Subcutaneous adipose tissue (tissue), 4 donors: ENCODE data around the gene RGS9. TPM values are rescaled to one million over a fixed set of nuclear protein-coding genes. Genes with fewer than 3 reads are reported as not detected.

Source experiments
- total RNA-seq, 4 donors: library from RNA; depleted of rRNA; stranded (reverse); fragments of >200 nt; gene quantifications; one replicate each; pipeline ENCODE4 v1.1.0, GENCODE V29; 2016
- TF ChIP-seq, protein P1 (sequence below): fragments of 450-650 bp; IDR thresholded peaks from one replicate; pipeline ENCODE4 v1.5.1; 2016; ENCODE audit warnings: low read depth, mild to moderate bottlenecking, control low read depth, antibody characterized with exemption, moderate library complexity

RGS9 gene
- total RNA-seq, 4 donors from 2014 or later, result 1.5 to 7.5 (median 3.3) TPM

DNA sequence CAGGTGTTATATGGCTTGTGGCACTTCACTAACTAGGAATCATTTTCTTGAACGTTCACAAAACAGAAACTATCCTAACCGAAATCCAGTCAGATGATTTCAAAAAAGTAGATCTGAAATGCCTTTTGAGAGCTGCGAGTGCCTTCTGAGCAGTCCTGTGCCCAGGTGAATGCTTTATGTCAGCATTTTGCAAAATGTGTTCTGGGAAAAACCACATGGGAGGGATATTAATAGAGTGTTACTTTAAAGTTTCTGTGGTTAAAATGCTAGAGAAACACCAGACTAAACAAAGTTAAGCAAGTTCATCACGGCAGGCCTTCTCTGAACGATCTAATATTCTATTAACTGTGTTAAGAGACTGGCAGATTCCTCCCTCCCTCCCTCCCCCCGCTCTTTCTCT is 15.8 kb upstream of the RGS9 start:
- TF ChIP-seq, protein P1, sequence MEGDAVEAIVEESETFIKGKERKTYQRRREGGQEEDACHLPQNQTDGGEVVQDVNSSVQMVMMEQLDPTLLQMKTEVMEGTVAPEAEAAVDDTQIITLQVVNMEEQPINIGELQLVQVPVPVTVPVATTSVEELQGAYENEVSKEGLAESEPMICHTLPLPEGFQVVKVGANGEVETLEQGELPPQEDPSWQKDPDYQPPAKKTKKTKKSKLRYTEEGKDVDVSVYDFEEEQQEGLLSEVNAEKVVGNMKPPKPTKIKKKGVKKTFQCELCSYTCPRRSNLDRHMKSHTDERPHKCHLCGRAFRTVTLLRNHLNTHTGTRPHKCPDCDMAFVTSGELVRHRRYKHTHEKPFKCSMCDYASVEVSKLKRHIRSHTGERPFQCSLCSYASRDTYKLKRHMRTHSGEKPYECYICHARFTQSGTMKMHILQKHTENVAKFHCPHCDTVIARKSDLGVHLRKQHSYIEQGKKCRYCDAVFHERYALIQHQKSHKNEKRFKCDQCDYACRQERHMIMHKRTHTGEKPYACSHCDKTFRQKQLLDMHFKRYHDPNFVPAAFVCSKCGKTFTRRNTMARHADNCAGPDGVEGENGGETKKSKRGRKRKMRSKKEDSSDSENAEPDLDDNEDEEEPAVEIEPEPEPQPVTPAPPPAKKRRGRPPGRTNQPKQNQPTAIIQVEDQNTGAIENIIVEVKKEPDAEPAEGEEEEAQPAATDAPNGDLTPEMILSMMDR, result no peak

DNA sequence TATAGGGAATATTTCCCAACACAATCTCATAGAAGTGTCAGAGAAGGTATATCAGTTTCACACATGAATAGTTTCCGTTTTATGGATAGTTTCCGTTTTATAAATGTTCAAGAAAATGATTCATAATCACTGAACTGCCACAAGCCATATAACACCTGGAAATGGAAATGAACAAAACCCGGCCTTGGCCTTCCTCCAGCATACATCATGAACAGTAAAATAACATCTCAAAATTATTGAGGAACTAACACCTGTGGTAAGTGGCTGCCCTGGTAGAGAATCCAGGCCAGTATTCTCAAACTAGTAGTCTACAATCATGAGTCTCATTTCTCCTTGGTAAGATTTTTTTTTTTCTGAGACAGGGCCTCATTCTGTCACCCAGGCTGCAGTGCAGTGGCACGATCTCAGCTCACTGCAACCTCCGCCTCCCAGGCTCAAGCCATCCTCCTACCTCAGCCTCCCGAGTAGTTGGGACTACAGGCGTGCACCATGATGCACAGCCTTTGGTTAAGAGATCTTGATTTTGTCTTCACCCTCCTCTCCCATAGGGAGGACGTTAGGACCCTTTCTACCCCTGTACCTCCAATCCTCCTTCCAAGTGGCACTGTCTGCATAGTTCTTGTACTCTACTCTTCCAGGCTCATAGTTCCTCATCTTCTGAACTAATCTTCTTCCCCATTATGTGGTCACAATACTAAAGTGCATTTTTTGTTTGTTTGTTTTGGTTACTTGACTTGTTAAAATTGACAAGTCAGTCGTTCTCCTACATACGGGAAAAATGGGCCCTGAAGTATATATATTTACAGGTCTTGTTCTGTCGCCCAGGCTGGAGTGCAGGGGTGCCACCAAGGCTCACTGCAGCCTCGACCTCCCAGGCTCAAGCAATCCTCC is 15.0 kb upstream of the RGS9 start:
- TF ChIP-seq, protein P1, result no peak

DNA sequence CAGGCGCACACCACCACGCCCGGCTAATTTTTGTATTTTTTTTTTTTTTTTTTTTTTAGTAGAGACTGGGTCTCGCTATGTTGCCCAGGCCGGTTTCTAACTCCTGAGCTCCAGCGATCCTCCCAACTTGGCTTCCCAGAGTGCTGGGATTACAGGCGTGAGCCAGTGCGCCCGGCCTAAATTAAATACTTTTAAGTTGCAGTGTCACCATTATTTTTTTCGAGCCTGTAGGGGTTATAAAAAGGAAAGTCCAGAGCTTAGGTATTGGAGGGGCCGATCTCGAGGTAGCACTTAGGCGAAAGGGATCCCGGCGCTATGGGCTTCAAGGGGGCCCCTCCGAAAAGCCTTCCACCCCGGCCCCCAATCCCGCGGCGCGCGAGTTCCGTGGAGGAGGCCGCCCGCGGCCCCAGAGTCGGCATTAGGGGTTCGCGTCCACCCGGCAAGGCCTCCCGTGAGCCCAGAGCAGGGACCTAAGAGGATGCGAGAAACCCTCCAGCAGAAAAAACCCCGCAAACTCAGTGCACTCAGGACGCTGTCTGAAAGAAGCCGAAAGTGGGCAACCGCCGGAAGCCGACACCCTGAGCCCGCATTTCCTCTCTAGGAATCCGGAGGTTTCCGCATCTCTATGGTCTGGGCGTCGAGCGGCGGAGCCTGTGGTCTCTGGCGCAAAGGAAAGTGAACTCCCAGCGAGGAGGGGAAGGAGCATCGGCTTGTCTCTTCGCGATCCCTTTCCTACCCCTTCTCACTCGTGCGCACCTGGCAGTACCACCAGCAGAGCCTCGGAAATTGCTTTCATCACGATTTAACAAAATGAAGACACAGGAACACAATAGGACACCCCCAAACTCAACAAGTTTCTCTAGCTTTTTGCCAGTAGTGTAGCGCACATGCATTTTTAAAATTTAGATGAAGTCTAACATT is 14.1 kb upstream of the RGS9 start:
- TF ChIP-seq, protein P1, result no peak

DNA sequence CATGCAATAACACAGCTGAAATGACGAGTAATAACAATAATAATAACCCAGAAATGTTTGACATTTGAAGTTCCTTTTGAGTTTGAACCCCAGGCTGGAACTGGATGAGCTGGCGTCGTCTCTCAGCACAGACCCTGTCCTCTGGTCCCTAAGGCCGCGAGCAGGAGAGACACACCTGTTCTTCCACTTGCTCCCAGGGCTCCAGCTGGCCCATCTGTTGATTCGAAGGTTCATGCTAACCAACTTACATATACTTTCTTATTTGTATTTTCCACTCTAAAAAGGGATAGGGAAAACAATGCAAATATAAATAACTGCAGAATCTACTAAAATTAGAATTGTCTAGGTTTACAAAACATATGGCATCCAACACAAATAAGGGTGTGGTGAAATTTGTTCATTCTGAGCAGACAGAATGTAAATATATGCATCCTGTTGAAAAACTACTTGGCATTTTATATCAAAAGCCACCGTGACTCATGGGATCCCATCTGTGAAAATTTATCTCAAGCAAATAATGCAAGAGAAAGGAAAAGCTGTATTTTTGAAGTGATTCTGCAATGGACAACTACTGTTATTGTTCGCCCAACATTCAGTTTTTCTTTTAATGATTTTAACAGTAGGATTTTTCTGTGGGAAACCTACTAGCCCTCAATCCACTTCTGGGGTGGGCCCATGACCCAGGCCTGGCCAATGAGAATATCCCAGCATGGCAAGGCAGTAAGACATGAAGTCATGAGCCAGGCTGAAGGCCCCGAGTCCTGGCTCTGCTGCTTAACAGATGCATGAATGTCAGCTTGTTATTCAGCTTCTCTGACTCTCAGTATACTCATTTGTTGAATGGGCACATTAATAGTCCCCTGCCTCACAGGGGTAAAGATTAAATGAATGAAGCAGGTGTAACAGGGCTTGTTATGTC is 13.2 kb upstream of the RGS9 start:
- TF ChIP-seq, protein P1, result no peak

DNA sequence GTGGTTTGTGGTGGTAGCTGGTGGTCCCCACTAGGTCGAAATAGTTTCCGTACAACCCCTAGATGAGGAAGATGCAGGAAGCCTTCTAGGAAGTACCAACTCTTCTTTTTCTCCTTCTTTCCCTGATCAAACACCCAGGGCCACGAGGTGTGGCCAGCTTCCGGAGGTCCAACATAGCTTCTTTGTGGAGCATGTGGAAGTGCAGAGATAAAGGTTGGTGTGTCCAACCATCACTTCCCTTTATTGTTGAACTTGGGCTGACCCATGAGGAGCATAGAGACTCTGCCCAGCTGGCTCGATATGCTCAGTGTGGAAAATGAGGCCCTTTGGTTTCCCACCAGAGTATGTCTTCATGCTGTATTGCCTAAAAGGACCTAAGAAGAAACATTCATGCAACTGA is 6.3 kb upstream of the RGS9 start:
- TF ChIP-seq, protein P1, result no peak

DNA sequence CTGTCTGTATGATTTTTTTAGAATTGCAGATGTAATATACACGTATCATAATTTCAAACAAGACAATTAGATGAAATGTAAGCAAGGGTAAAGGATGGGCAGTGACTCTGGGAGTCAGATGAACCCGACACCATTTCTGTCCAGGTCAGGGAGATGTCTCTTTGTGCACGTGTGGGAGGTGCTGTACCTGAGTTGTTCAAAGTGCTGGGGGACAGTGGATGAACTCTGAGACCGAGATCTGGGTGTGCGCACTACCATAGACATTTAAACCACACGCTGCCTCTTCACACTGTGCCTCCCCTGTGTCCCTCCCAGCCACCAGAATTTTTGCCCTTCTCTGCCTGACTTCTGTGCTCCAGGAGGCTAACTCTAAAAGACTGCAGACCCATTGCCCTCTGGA is 5.9 kb upstream of the RGS9 start:
- TF ChIP-seq, protein P1, result no peak
